Panc1 (cell line): ENCODE results near the gene ZG16B. TPM values are rescaled to one million over a fixed set of nuclear protein-coding genes. Genes with fewer than 3 reads are reported as not detected.

Experiments
- ATAC-seq: fragments of 200-7000 bp; cut with Tn5 transposase; 2 replicates; pipeline ENCODE4 v1.9.1; 2020; ENCODE audit warnings: mild to moderate bottlenecking, moderate library complexity
- BruUV-seq: library from RNA; stranded (reverse); fragments of 400-500 nt; replicated peaks from 2 replicates; lab custom pipeline; 2021; lab: Mats Ljungman, UMichigan
- CTCF ChIA-PET: fragments of 300-600 bp; sonication (Branson Sonifier 250); formaldehyde crosslinking; loops from one replicate; lab custom pipeline; 2022; ENCODE audit warnings: antibody characterized with exemption; lab: Charles Lee
- POLR2A ChIA-PET: fragments of 300-600 bp; sonication (Branson Sonifier 250); formaldehyde crosslinking; loops from one replicate; lab custom pipeline; 2022; ENCODE audit warnings: antibody characterized with exemption; lab: Charles Lee
- DNase-seq: peaks from one replicate; pipeline ENCODE4 v3.0.0-alpha.2; 2010; ENCODE audit warnings: low read depth, low spot score
- H3K27ac ChIP-seq: 2 replicates; pipeline ENCODE4 v1.5.1; 2011; ENCODE audit warnings: mild to moderate bottlenecking, low read length, inconsistent platforms
- H3K27me3 ChIP-seq: fragments of 200-500 bp; sonication (Bioruptor generic); 2 replicates; pipeline ENCODE4 v1.6.0; 2014; ENCODE audit warnings: low read length, inconsistent platforms; ENCODE audit not compliant: control insufficient read depth, insufficient read depth
- H3K36me3 ChIP-seq: fragments of 200-500 bp; sonication (Bioruptor generic); 2 replicates; pipeline ENCODE4 v1.5.1; 2014; ENCODE audit warnings: inconsistent platforms, mild to moderate bottlenecking, low read length, moderate library complexity; ENCODE audit not compliant: control insufficient read depth, insufficient read depth
- H3K4me1 ChIP-seq: 2 replicates; pipeline ENCODE4 v1.5.1; 2011; ENCODE audit warnings: inconsistent platforms, mild to moderate bottlenecking, low read length, moderate library complexity; ENCODE audit not compliant: control insufficient read depth, insufficient read depth
- H3K4me3 ChIP-seq, 2 experiments: 2 replicates each; pipeline ENCODE4 v1.5.1; 2011 to 2012; ENCODE audit warnings: low read depth in 2 of 2, low read length in 2 of 2, mild to moderate bottlenecking in 2 of 2, inconsistent platforms in 1 of 2, moderate library complexity in 1 of 2
- H3K9me3 ChIP-seq: fragments of 200-500 bp; sonication (Bioruptor generic); 2 replicates; pipeline ENCODE4 v1.5.1; 2014; ENCODE audit warnings: low read depth, mild to moderate bottlenecking, inconsistent platforms, low read length, moderate library complexity; ENCODE audit not compliant: control insufficient read depth, insufficient read depth
- CTCF ChIP-seq: fragments of 450-650 bp; IDR thresholded peaks from 2 replicates; pipeline ENCODE4 v1.5.1; 2017; ENCODE audit warnings: mild to moderate bottlenecking
- POLR2AphosphoS5 ChIP-seq: IDR thresholded peaks from 2 replicates; pipeline ENCODE4 v1.6.1; 2012; ENCODE audit warnings: mild to moderate bottlenecking, low read depth, low read length, moderate library complexity
- REST ChIP-seq, 2 experiments: IDR thresholded peaks; 2 replicates each; pipeline ENCODE4 v1.6.1; 2011 to 2012; ENCODE audit warnings: low read depth in 2 of 2, control low read depth in 1 of 2, low read length in 1 of 2, mild to moderate bottlenecking in 1 of 2, moderate library complexity in 1 of 2; ENCODE audit not compliant: insufficient read depth in 1 of 2
- SIN3A ChIP-seq: IDR thresholded peaks from 2 replicates; pipeline ENCODE4 v1.6.1; 2012; ENCODE audit warnings: low read depth, mild to moderate bottlenecking, low read length, moderate library complexity, borderline replicate concordance; ENCODE audit not compliant: insufficient read depth
- TCF7L2 ChIP-seq: IDR thresholded peaks from 2 replicates; pipeline ENCODE4 v1.6.1; 2011; ENCODE audit warnings: mild to moderate bottlenecking, low read depth, low read length, inconsistent platforms
- in situ Hi-C: cut with HindIII; loops from 2 replicates; pipeline ENCODE4 v1.10.0; 2016; ENCODE audit warnings: low sequenced_read_pairs, low pct_unique_long_range_greater_than_20kb
- intact Hi-C: fragments of 100-400 bp; cut with micrococcal nuclease; formaldehyde crosslinking; loops from one replicate; pipeline ENCODE4 v1.10.0; 2022; ENCODE audit not compliant: unreplicated experiment
- total RNA-seq: library from RNA; stranded (reverse); gene quantifications from one replicate; pipeline ENCODE4 v1.2.1, GENCODE V29; 2021; ENCODE audit not compliant: unreplicated experiment

The ZG16B gene
- total RNA-seq, 1 experiment from 2014 or later, result 9.1 TPM

GRCh38 chr16:2813771-2814221, 16.3 kb upstream of the ZG16B start:
- ChIA-PET CTCF (interaction anchor here (0.6 kb wide), 1 partner anchor 630 kb away, joined by 3 read pairs; no protein-coding TSS in a partner anchor), POLR2A (no interaction called here)
- no peaks in the 10 kb centered on the region for H3K36me3 ChIP-seq
- H3K9me3 ChIP-seq, result no peaks in the 10 kb centered on the region
- no peak for DNase-seq
- BruUV-seq, result no TSS peak
- no peak for ATAC-seq
- H3K27me3 ChIP-seq, result no peaks in the 10 kb centered on the region
- H3K4me3 ChIP-seq, result no peak overlapping the region
- in situ Hi-C loops, result no loop called here
- TF ChIP-seq POLR2AphosphoS5 (no peak), REST (IDR thresholded peaks at IDR 0.05; ENCODE audit: insufficient read depth in 1 of 2, low read depth in 2 of 2, low read length in 1 of 2) (no peak), TCF7L2 (no peak), CTCF (no peak)
- no peak overlapping the region for H3K27ac ChIP-seq
- peaks cover 13% of the 10 kb centered on the region for H3K4me1 ChIP-seq
- intact Hi-C loops, result no loop called here

- Histone ChIP-seq H3K4me1 (peaks cover 13% of the 10 kb centered on the region), H3K9me3 (no peaks in the 10 kb centered on the region), H3K4me3 (no peak overlapping the region), H3K27me3 (no peaks in the 10 kb centered on the region), H3K36me3 (no peaks in the 10 kb centered on the region), H3K27ac (peak overlapping the region; percentile 9; the same call in 1 of the 2 replicates)
- ChIA-PET CTCF (no interaction called here), POLR2A (no interaction called here)
- TF ChIP-seq SIN3A, result no peak
- TF ChIP-seq CTCF, result no peak
- TF ChIP-seq TCF7L2, result no peak
- TF ChIP-seq REST (IDR thresholded peaks at IDR 0.05; ENCODE audit: insufficient read depth in 1 of 2, low read depth in 2 of 2, low read length in 1 of 2), result no peak
- TF ChIP-seq POLR2AphosphoS5, result no peak
- no TSS peak for BruUV-seq
- ATAC-seq, result no peak
- DNase-seq, result no peak
- intact Hi-C loops (no loop called here), in situ Hi-C loops (no loop called here)
Observed at GRCh38 chr16:2814551-2815298, 15.4 kb upstream of the ZG16B start.
